K562 (cell line): Measurements from ENCODE around the gene APBA2. TPM values are rescaled to one million over a fixed set of nuclear protein-coding genes. Genes with fewer than 3 reads are reported as not detected.

Source experiments
- ARID1B ChIP-seq: fragments of 450-650 bp; IDR thresholded peaks from 2 replicates; pipeline ENCODE4 v1.6.1; 2016; ENCODE audit warnings: antibody characterized with exemption, mild to moderate bottlenecking, inconsistent platforms
- C11orf30 ChIP-seq: fragments of 450-650 bp; IDR thresholded peaks from 2 replicates; pipeline ENCODE4 v1.6.1; 2016; ENCODE audit warnings: low read depth, mild to moderate bottlenecking
- CBFA2T2 ChIP-seq: fragments of 450-650 bp; conservative IDR thresholded peaks from 2 replicates; pipeline ENCODE4 v1.6.1; 2017; ENCODE audit warnings: mild to moderate bottlenecking
- CEBPB ChIP-seq: fragments of 450-650 bp; IDR thresholded peaks from 2 replicates; pipeline ENCODE4 v1.6.1; 2016; ENCODE audit warnings: missing genetic modification characterization, missing compliant biosample characterization
- CHD2 ChIP-seq: IDR thresholded peaks from 2 replicates; pipeline ENCODE4 v1.6.1; 2011; ENCODE audit warnings: low read depth, low read length
- CSDE1 ChIP-seq, 2 experiments: fragments of 450-650 bp; IDR thresholded peaks; 2 replicates each; pipeline ENCODE4 v1.6.1; 2016; ENCODE audit warnings: mild to moderate bottlenecking in 1 of 2
- CTBP1 ChIP-seq: fragments of 450-650 bp; IDR thresholded peaks from 2 replicates; pipeline ENCODE4 v1.6.1; 2016; ENCODE audit warnings: borderline replicate concordance
- ELK1 ChIP-seq: sonication (generic); formaldehyde crosslinking; IDR thresholded peaks from 2 replicates; pipeline ENCODE4 v1.8.1; 2022; ENCODE audit warnings: missing genetic modification reagents
- FOXK1 ChIP-seq: sonication (generic); formaldehyde crosslinking; IDR thresholded peaks from 2 replicates; pipeline ENCODE4 v1.8.0; 2022; ENCODE audit warnings: missing genetic modification reagents, mild to moderate bottlenecking, borderline replicate concordance
- HDAC2 ChIP-seq: fragments of 450-650 bp; IDR thresholded peaks from 2 replicates; pipeline ENCODE4 v1.6.1; 2016; ENCODE audit warnings: mild to moderate bottlenecking
- KLF16 ChIP-seq: IDR thresholded peaks from 2 replicates; pipeline ENCODE4 v1.6.1; 2016; ENCODE audit warnings: antibody characterized with exemption
- LCOR ChIP-seq: sonication (generic); formaldehyde crosslinking; IDR thresholded peaks from 2 replicates; pipeline ENCODE4 v1.8.0; 2022; ENCODE audit warnings: mild to moderate bottlenecking, missing genetic modification reagents
- MED1 ChIP-seq: sonication (generic); formaldehyde crosslinking; IDR thresholded peaks from 2 replicates; pipeline ENCODE4 v1.8.1; 2023; ENCODE audit warnings: missing genetic modification reagents, borderline replicate concordance
- NRF1 ChIP-seq, 2 experiments: fragments of 450-650 bp; IDR thresholded peaks in 1 of 2; conservative IDR thresholded peaks in 1 of 2; 2 replicates each; pipeline ENCODE4 v1.6.1; 2014; ENCODE audit warnings: mild to moderate bottlenecking in 2 of 2
- PATZ1 ChIP-seq: fragments of 250-450 bp; sonication (Bioruptor Pico); IDR thresholded peaks from 2 replicates; pipeline ENCODE4 v1.5.0; 2020; ENCODE audit warnings: mild to moderate bottlenecking, borderline replicate concordance
- PRPF4 ChIP-seq: fragments of 200-400 bp; formaldehyde crosslinking; IDR thresholded peaks from one replicate; pipeline ENCODE4 v1.6.1; 2017; ENCODE audit warnings: low read length, low read depth, mild to moderate bottlenecking; ENCODE audit not compliant: insufficient read depth, poor library complexity, severe bottlenecking
- SMAD4 ChIP-seq: fragments of 250-450 bp; sonication (Bioruptor Pico); conservative IDR thresholded peaks from 2 replicates; pipeline ENCODE4 v1.8.0; 2021; ENCODE audit warnings: inconsistent platforms, mild to moderate bottlenecking, moderate library complexity
- SMARCB1 ChIP-seq: IDR thresholded peaks from 2 replicates; pipeline ENCODE4 v1.6.1; 2011; ENCODE audit warnings: improper control_type of control experiment, low read depth; ENCODE audit not compliant: insufficient read length
- TBL1XR1 ChIP-seq, 2 experiments: IDR thresholded peaks; 2 replicates each; pipeline ENCODE4 v1.6.1; 2012; ENCODE audit warnings: improper control_type of control experiment in 2 of 2, low read length in 2 of 2, mild to moderate bottlenecking in 1 of 2
- ZBTB12 ChIP-seq: fragments of 250-450 bp; sonication (Bioruptor Pico); IDR thresholded peaks from 2 replicates; pipeline ENCODE4 v1.4.0; 2020
- ZNF384 ChIP-seq: IDR thresholded peaks from 2 replicates; pipeline ENCODE4 v1.6.1; 2012; ENCODE audit warnings: low read depth, low read length, improper control_type of control experiment
- polyA plus RNA-seq, 8 experiments: library from polyadenylated mRNA; depleted of rRNA in 4 of 8; stranded (reverse) in 5 of 8; unstranded in 3 of 8; fragments of >200 nt; fragmentation: Nextera tagmentation in 2 of 8; fragmentation: Illumina TruSeq in 1 of 8; extraction: Ambion mirVana in 2 of 8; extraction: Trizol in 1 of 8; gene quantifications; 2 replicates each; pipeline versions ENCODE4 v1.2.1 to v1.2.3, GENCODE V29; 2011 to 2014; ENCODE audit warnings: inconsistent platforms in 1 of 8, missing spikeins in 1 of 8
- total RNA-seq, 7 experiments: library from RNA; depleted of rRNA in 6 of 7; stranded (reverse); fragments of >200 nt in 6 of 7; fragmentation: Illumina TruSeq in 2 of 7; extraction: Trizol in 2 of 7; gene quantifications; 2 replicates each; pipeline versions ENCODE4 v1.2.1 to v1.2.3, GENCODE V29; 2011 to 2021; ENCODE audit warnings: low replicate concordance in 1 of 7
- TF ChIP-seq, protein P1 (sequence below), 2 experiments: IDR thresholded peaks; 2 replicates each; pipeline ENCODE4 v1.6.1; 2012; ENCODE audit warnings: improper control_type of control experiment in 2 of 2, low read depth in 2 of 2, low read length in 2 of 2, borderline replicate concordance in 1 of 2

The APBA2 gene
- total and polyA plus RNA-seq, 9 of the 15 experiments (the other 6 are each of a cell fraction or from before 2014, with no cell fraction given), result 0.24 to 40.9 (median 25.2) TPM

GRCh38 chr15:28955160-28955992 is 69.6 kb downstream of the APBA2 start (continued):
- TF ChIP-seq ARID1B, result peak; percentile 46; the same call in 1 of the 2 replicates
- no peak for TF ChIP-seq NRF1 (conservative IDR thresholded peaks at IDR 0.05 in 1 of 2, IDR thresholded peaks at IDR 0.05 in 1 of 2)
- TF ChIP-seq HDAC2, result 0 out of 2 replicates have a peak, but pooled peaks have one; percentile 20
- no peak for TF ChIP-seq ELK1 (CRISPR knock-in tag)
- TF ChIP-seq PRPF4, result no peak
- TF ChIP-seq TBL1XR1 (IDR thresholded peaks at IDR 0.05; ENCODE audit: low read length in 2 of 2), result 0 out of 4 replicates have a peak, but pooled peaks of 1 of the 2 experiments have one; percentile 44
- no peak for TF ChIP-seq ZNF384
- no peak for TF ChIP-seq C11orf30
- no peak for TF ChIP-seq PATZ1 (CRISPR knock-in tag)
- no peak for TF ChIP-seq LCOR (CRISPR knock-in tag)
- no peak for TF ChIP-seq CHD2
- TF ChIP-seq CSDE1 (IDR thresholded peaks at IDR 0.05), result no peak
- TF ChIP-seq FOXK1 (CRISPR knock-in tag), result no peak
- TF ChIP-seq, protein P1, sequence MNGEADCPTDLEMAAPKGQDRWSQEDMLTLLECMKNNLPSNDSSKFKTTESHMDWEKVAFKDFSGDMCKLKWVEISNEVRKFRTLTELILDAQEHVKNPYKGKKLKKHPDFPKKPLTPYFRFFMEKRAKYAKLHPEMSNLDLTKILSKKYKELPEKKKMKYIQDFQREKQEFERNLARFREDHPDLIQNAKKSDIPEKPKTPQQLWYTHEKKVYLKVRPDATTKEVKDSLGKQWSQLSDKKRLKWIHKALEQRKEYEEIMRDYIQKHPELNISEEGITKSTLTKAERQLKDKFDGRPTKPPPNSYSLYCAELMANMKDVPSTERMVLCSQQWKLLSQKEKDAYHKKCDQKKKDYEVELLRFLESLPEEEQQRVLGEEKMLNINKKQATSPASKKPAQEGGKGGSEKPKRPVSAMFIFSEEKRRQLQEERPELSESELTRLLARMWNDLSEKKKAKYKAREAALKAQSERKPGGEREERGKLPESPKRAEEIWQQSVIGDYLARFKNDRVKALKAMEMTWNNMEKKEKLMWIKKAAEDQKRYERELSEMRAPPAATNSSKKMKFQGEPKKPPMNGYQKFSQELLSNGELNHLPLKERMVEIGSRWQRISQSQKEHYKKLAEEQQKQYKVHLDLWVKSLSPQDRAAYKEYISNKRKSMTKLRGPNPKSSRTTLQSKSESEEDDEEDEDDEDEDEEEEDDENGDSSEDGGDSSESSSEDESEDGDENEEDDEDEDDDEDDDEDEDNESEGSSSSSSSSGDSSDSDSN (IDR thresholded peaks at IDR 0.05; ENCODE audit: borderline replicate concordance in 1 of 2, low read depth in 2 of 2, low read length in 2 of 2), result 0 out of 4 replicates have a peak, but pooled peaks of 1 of the 2 experiments have one; percentile 57
- peak; percentile 30; the same call in 1 of the 2 replicates for TF ChIP-seq CTBP1
- TF ChIP-seq KLF16, result no peak
- no peak for TF ChIP-seq CBFA2T2
- TF ChIP-seq SMARCB1, result no peak
- TF ChIP-seq CEBPB, result peak; percentile 68
- no peak for TF ChIP-seq MED1 (CRISPR knock-in tag)
- 0 out of 2 replicates have a peak, but pooled peaks have one; percentile 27 for TF ChIP-seq SMAD4
- TF ChIP-seq ZBTB12 (CRISPR knock-in tag), result no peak
